Effector memory CD4-positive, alpha-beta T cell (primary cell): Measurements from ENCODE around the gene DCLRE1A.
A peak's percentile ranks its signal among the peaks of the same experiment; 100 is the strongest.

ENCODE experiments used
- DNase-seq, 3 donors: peaks; one replicate each; pipeline ENCODE4 v3.0.0-alpha.2; 2020
- H3K27ac ChIP-seq: 2 replicates; pipeline ENCODE4 v1.7.0; 2013; ENCODE audit warnings: mild to moderate bottlenecking, low read length, moderate library complexity; ENCODE audit not compliant: insufficient read depth, poor library complexity, severe bottlenecking
- H3K27me3 ChIP-seq: replicated peaks from 2 replicates; pipeline ENCODE4 v1.7.0; 2013; ENCODE audit warnings: mild to moderate bottlenecking, low read length; ENCODE audit not compliant: insufficient read depth, control insufficient read depth, poor library complexity, severe bottlenecking
- H3K36me3 ChIP-seq: 2 replicates; pipeline ENCODE4 v1.7.0; 2013; ENCODE audit warnings: mild to moderate bottlenecking, low read length, moderate library complexity; ENCODE audit not compliant: control insufficient read depth, insufficient read depth
- H3K4me1 ChIP-seq: 2 replicates; pipeline ENCODE4 v1.7.0; 2013; ENCODE audit warnings: low read length, mild to moderate bottlenecking; ENCODE audit not compliant: control insufficient read depth, insufficient read depth, poor library complexity, severe bottlenecking
- H3K4me3 ChIP-seq: 2 replicates; pipeline ENCODE4 v1.7.0; 2013; ENCODE audit warnings: low read length, low read depth, mild to moderate bottlenecking; ENCODE audit not compliant: insufficient read depth, poor library complexity, severe bottlenecking
- H3K9me3 ChIP-seq: 2 replicates; pipeline ENCODE4 v1.7.0; 2013; ENCODE audit warnings: mild to moderate bottlenecking, low read length, moderate library complexity; ENCODE audit not compliant: control insufficient read depth
- total RNA-seq, 3 donors: gene quantifications; one replicate each; lab custom pipeline; 2026; lab: John Stamatoyannopoulos, UW

The DCLRE1A gene
- total RNA-seq, result 6.2 to 10.5 (median 7.3) reads per million in 3 donors

DNA sequence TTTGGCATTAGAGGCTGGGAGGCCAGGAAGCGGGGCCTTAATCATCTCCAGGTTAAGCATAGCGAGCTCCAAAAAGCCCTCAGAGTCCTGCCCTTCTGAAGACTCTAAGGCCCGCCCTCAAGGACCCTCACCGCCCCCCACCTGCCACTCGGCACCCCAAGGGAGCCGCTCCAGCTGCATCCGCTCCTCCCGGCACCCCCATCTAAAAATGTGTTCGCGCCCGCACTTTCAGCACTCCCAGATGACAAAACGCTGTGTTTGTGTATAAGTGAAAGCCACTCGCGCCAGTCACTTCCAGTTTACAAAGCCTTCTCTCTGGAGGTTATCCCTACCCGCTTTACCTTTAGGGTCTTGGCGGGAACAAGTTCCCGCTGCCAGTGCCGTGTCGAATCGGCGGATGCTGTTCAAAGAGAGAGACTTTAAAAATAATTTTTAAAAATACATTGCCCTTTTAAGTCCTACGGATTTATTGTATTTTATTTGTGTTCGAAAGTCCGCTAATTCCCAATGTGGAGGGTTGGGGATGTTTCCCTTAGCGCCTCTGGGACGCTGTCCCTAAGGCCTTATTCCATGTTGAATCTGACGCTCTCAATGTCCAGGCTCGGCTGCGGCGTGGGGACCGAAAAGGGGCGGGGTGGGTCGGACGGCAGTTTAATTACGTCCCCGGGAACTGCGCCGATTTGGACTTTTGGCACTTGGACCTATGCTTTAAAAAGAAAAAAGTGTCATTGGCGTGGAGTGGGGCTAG, at the start of gene DCLRE1A, which contains the start of gene NHLRC2:
Gene DCLRE1A (minus strand): TSS at position 70 of the 748 bp plus-strand sequence. CDS start 900 bp downstream, outside the sequence.
Gene NHLRC2 (plus strand): TSS at position 649 of the 748 bp plus-strand sequence. CDS start 212 bp downstream, outside the sequence.
- Histone ChIP-seq H3K36me3 (no peaks in the 10 kb centered on the region), H3K4me1 (peaks cover 7% of the 10 kb centered on the region)

DNA sequence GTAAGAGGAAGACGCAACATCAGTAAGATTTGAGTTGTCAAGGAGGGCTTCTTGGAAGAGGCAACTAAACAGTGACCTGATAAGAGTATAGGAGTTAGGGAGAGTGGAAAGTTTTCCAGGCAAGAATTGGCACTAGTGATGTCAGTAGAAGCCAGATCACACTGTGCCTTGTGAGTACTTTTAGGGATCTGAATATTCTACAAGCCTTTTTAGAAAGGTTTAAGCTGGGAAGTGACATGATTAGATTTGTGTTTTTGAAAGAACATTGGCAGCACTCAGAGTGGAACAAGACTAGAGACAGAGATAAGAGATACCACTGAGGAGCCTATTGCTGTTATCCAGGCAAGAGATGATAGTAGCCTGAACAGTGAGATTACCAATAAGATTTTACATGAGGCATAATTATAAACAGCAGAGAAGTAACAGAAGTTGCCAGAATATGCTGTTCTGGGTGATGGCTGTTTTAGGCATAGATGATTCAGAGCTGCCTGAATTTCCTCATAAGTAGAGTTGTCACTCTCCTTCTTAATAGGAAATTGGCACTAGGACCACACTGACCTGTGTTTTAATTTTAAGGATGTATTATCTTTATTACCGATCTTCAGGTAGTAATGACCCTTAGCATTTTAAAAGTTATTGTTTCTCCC, 46.2 kb upstream of the DCLRE1A start:
- no peaks in the 10 kb centered on the region for H3K9me3 ChIP-seq
- no peaks in the 10 kb centered on the region for H3K4me1 ChIP-seq
- H3K27ac ChIP-seq, result no peak overlapping the region
- no peak overlapping the region for H3K4me3 ChIP-seq
- H3K36me3 ChIP-seq, result peaks cover 7% of the 10 kb centered on the region
- no peak for DNase-seq
- H3K27me3 ChIP-seq, result no peaks in the 10 kb centered on the region

More for the DNA sequence above, at the start of gene DCLRE1A, which contains the start of gene NHLRC2:
- Histone ChIP-seq H3K27me3 (no peaks in the 10 kb centered on the region), H3K9me3 (no peaks in the 10 kb centered on the region), H3K27ac (peak within 1 kb of the TSS; percentile 73), H3K4me3 (peak within 1 kb of the TSS; percentile 94)
- DNase-seq, result peak; percentile 19 to 40 (median 38)

DNA sequence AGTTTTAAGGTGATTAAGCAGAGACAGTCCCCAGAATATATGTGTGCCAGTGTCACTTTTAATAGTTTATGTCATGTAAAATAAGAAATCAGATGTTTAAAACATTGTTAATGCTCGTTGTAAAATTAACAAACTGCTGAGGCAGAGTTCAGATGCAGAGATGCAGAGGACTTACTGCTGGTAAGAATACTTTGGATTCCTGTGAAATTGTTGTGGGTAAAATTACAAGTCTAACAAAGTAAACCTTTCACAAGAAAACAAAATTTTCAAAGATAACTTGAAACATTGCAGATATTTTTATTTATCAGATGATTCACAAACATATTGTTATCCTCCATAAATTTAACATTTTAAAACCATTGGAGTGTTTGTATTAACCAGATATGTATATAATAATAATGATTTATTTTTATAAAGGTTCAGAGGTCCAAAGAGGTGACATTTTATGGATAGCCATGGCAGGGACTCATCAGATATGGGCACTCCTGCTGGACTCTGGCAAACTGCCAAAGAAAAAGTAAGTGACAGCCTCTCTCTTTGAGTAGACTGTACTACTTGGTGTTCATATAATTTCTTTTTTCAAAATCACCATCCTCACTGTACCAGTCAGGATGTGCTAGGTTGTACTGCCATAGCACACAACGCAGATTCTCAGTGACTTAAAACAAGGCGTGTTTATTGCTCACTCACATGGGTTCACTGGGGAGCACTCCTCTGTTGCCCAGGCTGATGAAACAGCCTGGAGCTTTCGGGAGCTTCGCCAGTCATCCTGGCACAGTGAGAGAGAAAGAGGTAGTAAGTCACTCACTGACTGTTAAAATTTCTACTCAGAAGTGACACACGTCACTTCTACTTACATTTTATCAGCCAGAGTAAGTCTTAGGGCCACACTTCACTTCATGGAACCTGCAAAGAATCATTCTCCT, 44.1 kb upstream of the DCLRE1A start:
- no peak for DNase-seq
- Histone ChIP-seq H3K27me3 (no peaks in the 10 kb centered on the region), H3K27ac (no peak overlapping the region), H3K4me1 (no peaks in the 10 kb centered on the region), H3K9me3 (no peaks in the 10 kb centered on the region), H3K4me3 (no peak overlapping the region), H3K36me3 (no peaks in the 10 kb centered on the region)

DNA sequence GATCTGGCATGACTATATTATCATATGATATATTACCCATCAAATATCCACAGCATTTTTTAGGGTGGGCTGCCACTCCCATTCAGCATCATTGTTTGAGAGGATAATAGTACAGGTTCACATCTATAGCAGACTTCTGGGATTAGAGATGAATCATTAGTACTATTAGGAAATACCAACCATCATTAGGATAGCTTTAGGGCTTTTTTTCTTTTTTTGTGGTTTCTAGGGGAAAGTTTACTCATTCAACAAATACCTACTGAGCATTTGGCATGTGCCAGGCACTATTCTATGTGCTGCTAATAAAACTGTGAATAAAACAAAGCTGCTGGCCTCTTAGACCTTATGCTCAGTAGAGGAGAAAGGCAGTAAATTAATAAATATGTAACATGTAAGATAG, 41.1 kb upstream of the DCLRE1A start:
- no peaks in the 10 kb centered on the region for H3K36me3 ChIP-seq
- no peak overlapping the region for H3K27ac ChIP-seq
- H3K9me3 ChIP-seq, result no peaks in the 10 kb centered on the region
- H3K27me3 ChIP-seq, result no peaks in the 10 kb centered on the region
- no peak for DNase-seq
- H3K4me3 ChIP-seq, result no peak overlapping the region
- no peaks in the 10 kb centered on the region for H3K4me1 ChIP-seq

DNA sequence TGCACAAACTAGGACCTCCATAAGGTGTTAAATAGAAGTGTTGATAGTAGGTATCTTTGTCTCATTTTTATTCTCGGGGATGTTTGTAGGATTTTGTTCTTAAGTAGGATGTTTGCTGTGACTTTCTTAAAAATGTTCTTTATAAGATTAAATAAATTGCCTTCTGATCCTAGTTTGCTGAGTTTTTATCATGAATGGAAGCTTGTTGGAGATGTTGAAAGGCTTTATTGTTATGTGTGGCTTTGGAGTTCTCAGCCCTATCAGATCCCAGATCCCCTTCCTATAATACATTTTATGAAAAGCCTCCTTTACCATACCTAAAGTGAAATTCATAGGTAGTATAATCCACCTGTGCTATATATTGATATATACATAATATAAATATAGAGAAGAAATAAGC, 40.7 kb upstream of the DCLRE1A start:
- Histone ChIP-seq H3K36me3 (no peaks in the 10 kb centered on the region), H3K9me3 (no peaks in the 10 kb centered on the region), H3K27me3 (no peaks in the 10 kb centered on the region), H3K4me3 (no peak overlapping the region), H3K27ac (no peak overlapping the region), H3K4me1 (no peaks in the 10 kb centered on the region)
- DNase-seq, result no peak

DNA sequence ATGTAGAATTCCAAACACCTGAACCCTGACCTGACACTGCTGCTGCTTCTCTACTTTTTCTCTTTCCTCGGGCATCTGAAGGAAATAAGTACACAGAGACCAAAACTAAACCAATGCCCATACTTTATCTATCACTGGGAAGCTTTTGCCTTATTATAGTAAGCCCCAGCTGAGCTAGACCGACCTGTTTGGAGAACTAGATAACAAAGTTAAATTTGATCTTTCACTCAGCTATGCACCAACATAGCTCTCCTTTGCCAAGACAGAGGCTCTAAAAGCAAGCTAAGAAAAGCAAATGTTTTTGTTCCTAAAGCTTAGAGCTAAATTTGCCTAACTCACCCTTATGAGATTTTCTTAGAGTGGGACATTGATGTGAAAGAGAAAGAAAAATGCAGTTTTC, 39.7 kb upstream of the DCLRE1A start:
- no peaks in the 10 kb centered on the region for H3K27me3 ChIP-seq
- no peaks in the 10 kb centered on the region for H3K9me3 ChIP-seq
- H3K36me3 ChIP-seq, result no peaks in the 10 kb centered on the region
- H3K4me1 ChIP-seq, result no peaks in the 10 kb centered on the region
- no peak for DNase-seq
- no peak overlapping the region for H3K4me3 ChIP-seq
- no peak overlapping the region for H3K27ac ChIP-seq

DNA sequence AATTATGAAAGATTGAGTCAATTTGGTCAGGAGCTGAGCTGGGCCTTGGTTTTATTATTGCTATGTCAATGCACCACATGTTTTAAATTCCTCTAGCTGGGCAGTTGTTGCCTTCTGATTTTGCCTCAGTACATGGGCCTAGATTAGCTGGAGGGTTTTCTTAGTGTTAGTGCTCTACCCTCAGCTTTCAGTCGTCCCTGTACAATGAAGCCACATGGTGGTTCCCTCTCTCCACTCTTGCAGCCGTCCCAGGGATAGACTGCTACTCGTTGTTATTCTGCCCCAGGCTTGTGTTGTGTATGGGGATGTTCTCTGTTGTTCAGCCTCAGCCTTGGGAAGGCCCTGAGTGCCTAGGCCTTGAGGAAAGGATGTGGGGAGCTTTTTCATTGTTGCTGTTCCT, 37.6 kb upstream of the DCLRE1A start:
- H3K36me3 ChIP-seq, result no peaks in the 10 kb centered on the region
- no peak for DNase-seq
- no peaks in the 10 kb centered on the region for H3K4me1 ChIP-seq
- H3K27ac ChIP-seq, result no peak overlapping the region
- no peak overlapping the region for H3K4me3 ChIP-seq
- H3K27me3 ChIP-seq, result no peaks in the 10 kb centered on the region
- no peaks in the 10 kb centered on the region for H3K9me3 ChIP-seq

DNA sequence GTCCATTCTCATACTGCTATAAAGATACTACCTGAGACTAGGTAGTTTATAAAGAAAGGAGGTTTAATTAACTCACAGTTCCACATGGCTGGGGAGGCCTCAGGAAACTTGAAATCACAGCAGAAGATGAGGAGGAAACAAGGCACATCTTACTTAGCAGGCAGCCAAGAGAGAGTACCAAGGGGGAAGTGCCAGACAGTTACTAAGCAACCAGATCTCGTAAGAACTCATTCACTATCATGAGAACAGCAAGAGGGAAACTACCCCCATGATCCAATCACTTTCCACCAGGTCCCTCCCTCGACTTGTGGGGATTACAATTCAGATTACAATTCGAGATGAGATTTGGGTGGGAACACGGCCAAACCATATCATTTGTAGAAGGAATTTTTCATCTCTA, 36.9 kb upstream of the DCLRE1A start:
- no peak for DNase-seq
- no peaks in the 10 kb centered on the region for H3K27me3 ChIP-seq
- no peak overlapping the region for H3K27ac ChIP-seq
- no peaks in the 10 kb centered on the region for H3K4me1 ChIP-seq
- no peaks in the 10 kb centered on the region for H3K36me3 ChIP-seq
- H3K4me3 ChIP-seq, result no peak overlapping the region
- no peaks in the 10 kb centered on the region for H3K9me3 ChIP-seq

DNA sequence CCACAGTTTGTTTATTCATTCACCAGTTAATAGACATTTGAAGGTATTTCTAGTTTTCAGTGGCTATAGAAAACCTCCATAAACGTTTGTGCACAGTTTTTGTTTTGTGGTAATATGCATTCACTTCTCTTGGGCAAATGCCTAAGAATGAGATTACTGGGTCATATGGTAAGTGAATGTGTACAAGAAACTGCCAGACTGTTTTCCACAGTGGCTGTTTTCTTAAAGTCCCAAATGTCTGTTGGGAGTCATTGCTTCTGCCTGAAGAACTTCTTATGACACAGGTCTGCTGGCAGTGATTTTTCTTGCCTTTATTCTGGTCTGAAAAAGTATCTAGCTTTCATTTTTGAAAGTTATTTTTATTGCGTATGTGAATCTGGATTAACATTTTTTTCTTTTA, 36.0 kb upstream of the DCLRE1A start:
- no peaks in the 10 kb centered on the region for H3K36me3 ChIP-seq
- H3K9me3 ChIP-seq, result no peaks in the 10 kb centered on the region
- DNase-seq, result no peak
- H3K27me3 ChIP-seq, result no peaks in the 10 kb centered on the region
- H3K4me3 ChIP-seq, result no peak overlapping the region
- no peak overlapping the region for H3K27ac ChIP-seq
- no peaks in the 10 kb centered on the region for H3K4me1 ChIP-seq
